Limb (tissue), 2 donors: Measurements from ENCODE around the gene RBBP6.

Experiments used
- DNase-seq, 2 donors: peaks; one replicate each; pipeline ENCODE4 v3.0.0-alpha.2; 2016; ENCODE audit errors: extremely low spot score in 2 of 2

The RBBP6 gene

DNA sequence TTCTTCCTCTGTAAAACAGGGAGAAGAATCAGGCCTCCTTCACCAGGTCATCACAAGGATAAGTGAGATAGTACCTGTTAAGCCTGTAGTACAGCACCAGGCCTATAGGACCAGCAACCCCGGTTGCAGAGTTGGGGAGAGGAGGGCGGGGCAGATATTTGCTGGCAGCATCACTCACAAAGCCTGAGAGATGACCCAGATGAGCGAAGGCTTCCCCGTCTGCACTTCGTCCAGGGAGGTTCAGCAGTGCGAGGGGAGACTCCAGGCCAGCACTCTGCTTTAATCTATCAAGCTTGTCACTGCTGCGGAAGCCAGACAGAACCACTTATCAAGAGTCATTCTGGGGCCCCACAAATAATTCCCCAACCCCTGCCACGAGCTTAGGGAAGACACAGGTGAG is 15.8 kb upstream of the RBBP6 start:
- no peak for DNase-seq

- no peak for DNase-seq
These were observed 14.3 kb upstream of the RBBP6 start for GRCh38 chr16:24524855-24525677.

- no peak for DNase-seq
These were observed 13.3 kb upstream of the RBBP6 start for GRCh38 chr16:24525970-24526559.

- DNase-seq, result no peak
These were observed 12.5 kb upstream of the RBBP6 start for GRCh38 chr16:24526701-24527495.

- DNase-seq, result no peak
These were observed 8.2 kb upstream of the RBBP6 start for GRCh38 chr16:24531166-24531565.

DNA sequence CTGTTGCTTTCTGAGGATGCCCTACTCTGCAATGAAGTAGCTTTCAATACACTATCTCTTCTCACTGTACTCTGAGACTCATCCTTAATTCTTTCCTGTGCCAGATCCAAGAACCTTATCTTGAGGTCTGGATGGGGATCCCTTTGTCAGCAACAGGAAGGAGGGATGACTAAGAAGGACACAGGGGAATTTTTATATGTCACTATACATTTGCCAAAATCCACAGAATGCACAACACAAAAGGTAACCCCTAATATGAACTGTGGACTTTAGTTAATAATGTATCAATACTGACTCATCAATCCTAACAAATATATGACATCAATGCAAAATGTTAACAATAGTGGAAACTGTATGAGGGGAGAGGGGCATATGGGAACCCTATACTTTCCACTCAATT is 4.7 kb upstream of the RBBP6 start:
- DNase-seq, result no peak

GRCh38 chr16:24535827-24536226 is 3.5 kb upstream of the RBBP6 start:
- DNase-seq, result no peak

DNA sequence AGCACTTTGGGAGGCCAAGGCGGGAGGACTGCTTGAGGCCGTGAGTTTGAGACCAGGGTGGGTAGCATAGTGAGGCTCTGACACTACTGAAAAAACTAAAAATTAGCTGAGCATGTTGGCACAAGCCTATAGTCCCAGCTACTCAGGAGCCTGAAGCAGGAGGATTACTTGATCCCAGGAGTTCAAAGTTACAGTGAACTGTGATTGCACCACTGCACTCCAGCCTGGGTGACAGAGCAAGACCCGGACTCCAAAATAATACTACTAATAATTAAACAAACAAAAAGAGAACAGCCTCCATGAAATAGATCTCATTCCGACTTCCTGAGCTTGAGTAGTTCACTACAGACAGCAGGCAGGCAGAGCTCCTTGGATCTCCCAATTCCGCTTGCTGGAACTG is 2.7 kb upstream of the RBBP6 start:
- no peak for DNase-seq

GRCh38 chr16:24537474-24538337 is 1.7 kb upstream of the RBBP6 start:
- DNase-seq, result no peak

- peak in 1 of 2 donors; percentile 92 for DNase-seq
These were observed 541 bp upstream of the RBBP6 start for GRCh38 chr16:24538756-24539294.

GRCh38 chr16:24539850-24540601 is 660 bp downstream of the RBBP6 start:
- peak in 1 of 2 donors; percentile 78 for DNase-seq

- peak in 1 of 2 donors; percentile 40 for DNase-seq
These were observed 1.3 kb downstream of the RBBP6 start for GRCh38 chr16:24540602-24541210.

DNA sequence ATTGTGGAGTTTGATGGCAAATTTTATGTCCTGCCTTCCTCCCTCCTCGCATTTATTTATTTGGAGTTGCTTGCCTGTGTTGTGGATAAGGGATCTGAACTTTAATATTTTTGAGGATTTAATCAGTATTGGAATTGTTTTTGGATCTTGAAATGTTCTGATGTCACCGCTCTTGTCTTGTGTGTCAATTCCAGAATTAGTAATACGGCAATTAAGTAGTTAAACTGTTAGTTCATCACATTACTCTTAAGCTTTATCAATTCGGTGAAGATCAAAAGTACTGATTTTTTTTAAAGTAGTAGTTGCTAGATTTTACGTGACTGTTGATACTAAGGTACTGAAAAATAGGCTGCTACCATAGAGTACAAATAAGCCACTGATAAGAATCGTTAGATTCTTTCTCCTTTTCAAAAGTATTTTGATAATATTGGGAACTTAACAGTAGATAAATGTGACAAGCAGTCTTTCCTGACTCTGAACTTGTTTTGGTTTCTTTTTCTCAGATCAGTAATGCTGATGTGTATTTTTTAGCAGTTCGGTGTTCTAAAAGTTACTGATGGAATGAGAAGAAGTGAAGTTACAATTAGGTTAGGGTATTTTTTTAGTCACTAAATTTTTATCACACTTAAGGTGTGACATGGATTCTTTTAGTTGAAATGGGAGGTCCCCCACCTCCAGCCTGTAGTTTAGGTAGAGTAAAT is 2.0 kb downstream of the RBBP6 start:
- DNase-seq, result no peak

DNA sequence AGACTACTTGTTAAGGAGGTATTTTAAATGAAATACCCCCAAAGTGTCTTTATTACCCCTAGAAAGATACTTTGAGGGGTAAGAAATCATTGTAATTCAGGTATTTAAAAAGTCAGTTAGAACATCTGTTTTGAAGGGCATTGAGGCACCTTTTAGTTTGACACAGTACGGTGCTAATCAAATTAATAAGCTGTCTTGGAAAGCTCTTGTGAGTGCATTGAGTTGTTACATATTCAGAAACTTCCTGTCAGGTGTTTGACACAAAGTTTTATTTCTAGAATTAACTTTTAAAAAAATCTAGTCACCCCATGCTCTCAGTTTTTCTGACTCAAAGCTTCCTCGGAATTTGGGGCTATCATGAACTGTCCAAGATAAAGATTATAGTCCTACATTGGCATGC is 4.6 kb downstream of the RBBP6 start:
- DNase-seq, result no peak

- DNase-seq, result no peak
These were observed 5.3 kb downstream of the RBBP6 start for GRCh38 chr16:24544640-24545039.

DNA sequence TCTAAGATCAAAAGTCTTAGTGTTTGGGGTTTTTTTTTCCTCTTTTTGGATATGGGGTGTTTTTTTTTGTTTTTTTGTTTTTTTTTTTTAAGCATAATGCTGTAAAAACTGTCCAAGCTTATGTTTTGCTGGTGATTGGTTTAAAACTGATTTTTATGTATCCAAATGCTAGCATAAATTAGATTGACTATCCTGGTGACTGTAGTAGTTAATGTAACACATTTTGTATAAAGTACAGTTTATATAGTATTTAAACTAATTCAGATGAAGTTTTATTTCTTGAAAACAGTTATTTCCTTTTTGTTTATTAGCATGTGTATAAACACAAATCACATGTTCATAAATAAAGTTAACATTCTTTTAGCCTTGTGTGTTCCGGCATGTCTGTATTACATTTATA is 10.9 kb downstream of the RBBP6 start:
- no peak for DNase-seq

DNA sequence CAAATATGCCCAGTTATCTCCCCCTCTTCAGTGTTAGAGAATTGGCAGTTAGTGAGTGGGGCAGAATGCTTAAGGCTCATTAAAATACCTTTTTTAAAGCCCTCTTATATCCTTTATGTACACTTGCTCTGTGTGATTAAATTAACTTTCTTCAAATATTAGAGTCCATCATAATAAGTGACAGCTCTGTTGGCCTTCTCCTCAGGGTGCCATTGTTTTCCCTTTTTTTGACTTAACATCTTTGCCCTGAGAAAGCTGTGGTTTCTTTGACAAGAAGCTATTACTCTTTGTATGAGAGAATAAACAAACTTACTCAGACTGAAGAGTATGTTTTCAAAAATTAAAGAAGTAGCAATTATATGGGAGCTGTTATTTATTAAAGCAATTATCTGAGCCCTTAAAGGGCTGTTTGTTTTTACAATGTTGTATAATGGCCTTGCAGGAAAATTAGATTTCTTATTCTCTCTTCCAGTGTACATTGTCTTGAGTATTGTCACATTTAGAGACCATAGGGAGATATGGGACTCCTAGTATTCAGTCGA is 13.4 kb downstream of the RBBP6 start:
- no peak for DNase-seq

GRCh38 chr16:24553983-24554382 is 14.6 kb downstream of the RBBP6 start:
- no peak for DNase-seq

DNA sequence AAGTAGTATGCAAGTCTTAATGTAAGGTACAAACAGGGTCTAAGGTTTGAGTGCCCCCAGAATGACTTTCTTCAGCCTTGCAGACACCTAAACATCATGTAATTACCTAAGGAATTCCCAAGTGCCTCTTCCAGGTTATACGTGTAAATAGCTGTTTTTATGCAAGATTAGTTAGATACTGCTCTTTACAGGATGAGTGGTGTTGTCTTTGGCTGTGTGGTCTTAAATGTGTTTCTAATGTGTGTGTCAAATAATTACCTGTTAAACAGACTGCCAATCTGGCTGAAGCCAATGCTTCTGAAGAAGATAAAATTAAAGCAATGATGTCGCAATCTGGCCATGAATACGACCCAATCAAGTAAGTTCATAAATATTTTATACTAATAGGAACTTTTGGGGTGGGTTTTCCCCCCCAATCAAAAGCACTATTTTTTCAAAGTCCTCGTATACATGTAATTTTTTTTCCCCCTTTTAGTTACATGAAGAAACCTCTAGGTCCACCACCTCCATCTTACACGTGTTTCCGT is 16.0 kb downstream of the RBBP6 start:
- DNase-seq, result no peak
